H1 (cell line): ENCODE measurements around the gene ZNF750. TPM values are rescaled to one million over a fixed set of nuclear protein-coding genes. Genes with fewer than 3 reads are reported as not detected.

ENCODE experiments used
- CTCF ChIA-PET: fragments of 300-600 bp; sonication (Branson Sonifier 250); formaldehyde crosslinking; loops from one replicate; lab custom pipeline; 2021; ENCODE audit not compliant: partially characterized antibody; lab: Charles Lee
- POLR2A ChIA-PET: fragments of 300-600 bp; sonication (Branson Sonifier 250); formaldehyde crosslinking; loops from one replicate; lab custom pipeline; 2021; ENCODE audit warnings: inconsistent platforms; ENCODE audit not compliant: partially characterized antibody; lab: Charles Lee
- DNase-seq, 2 experiments: peaks; one replicate each; pipeline versions ENCODE4 v3.0.0 to v3.0.0-alpha.2; 2010 to 2022; ENCODE audit warnings: low spot score in 2 of 2, low read depth in 1 of 2, mixed read lengths in 1 of 2
- FAIRE-seq: peaks from 2 replicates; lab custom pipeline; 2011; peaks lifted over from hg19 to GRCh38; lab: Jason Lieb, UNC
- H2AFZ ChIP-seq: 2 replicates; pipeline ENCODE4 v1.8.1; 2012; ENCODE audit warnings: low read length, inconsistent platforms
- H2AK5ac ChIP-seq: 2 replicates; pipeline ENCODE4 v1.6.1; 2013; ENCODE audit warnings: low read depth, low read length
- H2BK120ac ChIP-seq: replicated peaks from 2 replicates; pipeline ENCODE3; 2013; ENCODE audit warnings: low read depth, low read length, inconsistent platforms
- H2BK12ac ChIP-seq: 2 replicates; pipeline ENCODE4 v1.6.1; 2013; ENCODE audit warnings: low read depth, low read length
- H2BK15ac ChIP-seq: 2 replicates; pipeline ENCODE4 v1.6.1; 2013; ENCODE audit warnings: low read length
- H2BK20ac ChIP-seq: 2 replicates; pipeline ENCODE4 v1.6.1; 2013; ENCODE audit warnings: low read length
- H2BK5ac ChIP-seq: 2 replicates; pipeline ENCODE4 v1.6.1; 2013; ENCODE audit warnings: low read depth, low read length
- H3K14ac ChIP-seq: 2 replicates; pipeline ENCODE4 v1.6.1; 2013; ENCODE audit warnings: inconsistent platforms; ENCODE audit not compliant: insufficient read length
- H3K18ac ChIP-seq: 2 replicates; pipeline ENCODE4 v1.6.1; 2013; ENCODE audit warnings: low read length; ENCODE audit errors: extremely low read depth
- H3K23ac ChIP-seq: 2 replicates; pipeline ENCODE4 v1.6.1; 2013; ENCODE audit warnings: inconsistent platforms; ENCODE audit not compliant: insufficient read length
- H3K23me2 ChIP-seq: 2 replicates; pipeline ENCODE4 v1.6.1; 2013; ENCODE audit warnings: low read depth, low read length
- H3K27ac ChIP-seq: 2 replicates; pipeline ENCODE4 v1.6.1; 2011; ENCODE audit warnings: low read depth, low read length, inconsistent platforms
- H3K27me3 ChIP-seq, 4 experiments: replicated peaks in 1 of 4; 1 replicate in 1 of 4; 2 replicates in 3 of 4; pipeline versions ENCODE4 v1.6.1 to v1.8.1; 2011 to 2013; ENCODE audit warnings: low read length in 3 of 4, mild to moderate bottlenecking in 3 of 4, inconsistent platforms in 2 of 4, mixed read lengths in 2 of 4, moderate library complexity in 1 of 4; ENCODE audit not compliant: control insufficient read depth in 3 of 4, insufficient read depth in 3 of 4; ENCODE audit errors: extremely low read depth in 1 of 4
- H3K36me3 ChIP-seq, 4 experiments: 2 replicates each; pipeline versions ENCODE4 v1.6.1 to v1.8.1; 2011 to 2013; ENCODE audit warnings: mild to moderate bottlenecking in 4 of 4, low read length in 3 of 4, moderate library complexity in 2 of 4, control low read depth in 1 of 4, inconsistent platforms in 1 of 4; ENCODE audit not compliant: insufficient read depth in 4 of 4, control insufficient read depth in 2 of 4
- H3K4ac ChIP-seq: replicated peaks from 2 replicates; pipeline ENCODE3; 2013; ENCODE audit warnings: low read length, low read depth, mixed read lengths, inconsistent platforms; ENCODE audit not compliant: insufficient read length
- H3K4me1 ChIP-seq, 4 experiments: replicated peaks in 1 of 4; 1 replicate in 1 of 4; 2 replicates in 3 of 4; pipeline versions ENCODE4 v1.6.1 to v1.8.1; 2011 to 2013; ENCODE audit warnings: low read length in 3 of 4, inconsistent platforms in 2 of 4, mixed read lengths in 1 of 4; ENCODE audit not compliant: insufficient read depth in 4 of 4, control insufficient read depth in 3 of 4
- H3K4me2 ChIP-seq, 2 experiments: 2 replicates each; pipeline versions ENCODE4 v1.6.1 to v1.8.1; 2011 to 2013; ENCODE audit warnings: low read depth in 2 of 2, low read length in 2 of 2, control low read depth in 1 of 2, inconsistent platforms in 1 of 2, mild to moderate bottlenecking in 1 of 2; ENCODE audit not compliant: insufficient read depth in 1 of 2
- H3K4me3 ChIP-seq, 4 experiments: fragments of 200-600, 300-600 bp in 1 of 4; sonication (generic), shearing (Covaris generic), sonication (Bioruptor Twin) in 1 of 4; 2 replicates each; pipeline versions ENCODE4 v1.5.1 to v1.8.1; 2011 to 2016; ENCODE audit warnings: low read length in 4 of 4, low read depth in 3 of 4, control low read depth in 2 of 4, inconsistent platforms in 2 of 4, mild to moderate bottlenecking in 2 of 4, mixed read lengths in 1 of 4, moderate library complexity in 1 of 4; ENCODE audit not compliant: insufficient read depth in 2 of 4; ENCODE audit errors: extremely low read depth in 1 of 4
- H3K56ac ChIP-seq: replicated peaks from 2 replicates; pipeline ENCODE3; 2013; ENCODE audit warnings: low read depth, mild to moderate bottlenecking, mixed read lengths, low read length, inconsistent platforms; ENCODE audit not compliant: insufficient read length
- H3K79me1 ChIP-seq: 2 replicates; pipeline ENCODE4 v1.6.1; 2013; ENCODE audit warnings: low read depth, low read length, control low read depth
- H3K79me2 ChIP-seq, 2 experiments: 2 replicates each; pipeline versions ENCODE4 v1.6.1 to v1.8.1; 2012 to 2013; ENCODE audit warnings: low read length in 2 of 2, mild to moderate bottlenecking in 2 of 2, inconsistent platforms in 1 of 2; ENCODE audit not compliant: insufficient read depth in 2 of 2, control insufficient read depth in 1 of 2
- H3K9ac ChIP-seq, 4 experiments: replicated peaks in 1 of 4; 1 replicate in 1 of 4; 2 replicates in 3 of 4; pipeline versions ENCODE4 v1.6.1 to v1.8.1; 2011 to 2013; ENCODE audit warnings: low read depth in 3 of 4, low read length in 3 of 4, control low read depth in 2 of 4, mild to moderate bottlenecking in 2 of 4, moderate library complexity in 2 of 4, inconsistent platforms in 1 of 4; ENCODE audit errors: extremely low read depth in 1 of 4
- H3K9me3 ChIP-seq, 2 experiments: 2 replicates each; pipeline versions ENCODE4 v1.6.1 to v1.8.1; 2012 to 2013; ENCODE audit warnings: mild to moderate bottlenecking in 2 of 2, moderate library complexity in 2 of 2, control low read depth in 1 of 2, inconsistent platforms in 1 of 2, low read depth in 1 of 2, low read length in 1 of 2, mixed read lengths in 1 of 2; ENCODE audit not compliant: insufficient read depth in 2 of 2
- H4K20me1 ChIP-seq, 2 experiments: replicated peaks in 1 of 2; 2 replicates each; pipeline versions ENCODE3 to v1.8.1; 2011 to 2013; ENCODE audit warnings: inconsistent platforms in 2 of 2, low read length in 2 of 2, mild to moderate bottlenecking in 1 of 2; ENCODE audit not compliant: insufficient read depth in 2 of 2, control insufficient read depth in 1 of 2
- H4K5ac ChIP-seq: 2 replicates; pipeline ENCODE4 v1.6.1; 2013; ENCODE audit warnings: low read length, low read depth, mixed read lengths, inconsistent platforms; ENCODE audit not compliant: insufficient read length
- H4K8ac ChIP-seq: 2 replicates; pipeline ENCODE4 v1.8.0; 2013; ENCODE audit warnings: mild to moderate bottlenecking, moderate library complexity, low read length, inconsistent platforms; ENCODE audit not compliant: insufficient read depth; ENCODE audit errors: extremely low read depth
- H4K91ac ChIP-seq: replicated peaks from 2 replicates; pipeline ENCODE3; 2013; ENCODE audit warnings: low read length, mixed read lengths, inconsistent platforms; ENCODE audit not compliant: insufficient read length
- EP300 ChIP-seq, 2 experiments: IDR thresholded peaks; 1 replicate in 1 of 2; 2 replicates in 1 of 2; pipeline ENCODE4 v1.6.1; 2011 to 2012; ENCODE audit warnings: low read depth in 2 of 2, low read length in 2 of 2, mild to moderate bottlenecking in 2 of 2, borderline replicate concordance in 1 of 2, inconsistent platforms in 1 of 2, moderate library complexity in 1 of 2
- JUN ChIP-seq: IDR thresholded peaks from 2 replicates; pipeline ENCODE4 v1.6.1; 2011; ENCODE audit warnings: low read depth, mild to moderate bottlenecking, improper control_type of control experiment, low read length
- KDM4A ChIP-seq: IDR thresholded peaks from one replicate; pipeline ENCODE4 v1.7.1; 2012; ENCODE audit warnings: low read depth, mild to moderate bottlenecking, moderate library complexity, low read length, inconsistent platforms; ENCODE audit not compliant: severe bottlenecking
- MAFK ChIP-seq: IDR thresholded peaks from 2 replicates; pipeline ENCODE4 v1.6.1; 2012; ENCODE audit warnings: low read depth, mild to moderate bottlenecking, improper control_type of control experiment, low read length
- MAX ChIP-seq: IDR thresholded peaks from 2 replicates; pipeline ENCODE4 v1.6.1; 2012; ENCODE audit warnings: inconsistent platforms
- NANOG ChIP-seq: IDR thresholded peaks from 2 replicates; pipeline ENCODE4 v1.6.1; 2011; ENCODE audit warnings: low read length, low read depth, mild to moderate bottlenecking, inconsistent platforms; ENCODE audit not compliant: insufficient read depth, poor library complexity, severe bottlenecking
- SIN3A ChIP-seq, 2 experiments: IDR thresholded peaks in 1 of 2; conservative IDR thresholded peaks in 1 of 2; 2 replicates each; pipeline ENCODE4 v1.6.1; 2011 to 2012; ENCODE audit warnings: low read length in 2 of 2, improper control_type of control experiment in 1 of 2, low read depth in 1 of 2, mild to moderate bottlenecking in 1 of 2
- TCF12 ChIP-seq: IDR thresholded peaks from 2 replicates; pipeline ENCODE4 v1.6.1; 2011; ENCODE audit warnings: low read depth, mild to moderate bottlenecking, low read length
- WGBS, 2 experiments: shearing (Covaris generic) in 1 of 2; methylation state at CpG; one replicate each; pipeline versions ENCODE4 v1.1.6 to v1.1.7; 2013 to 2015; ENCODE audit warnings: low lambda C conversion rate in 2 of 2, mixed read lengths in 2 of 2, inconsistent platforms in 1 of 2, low coverage in 1 of 2, missing lambda C conversion rate in 1 of 2; ENCODE audit not compliant: insufficient replicate concordance in 2 of 2, insufficient coverage in 1 of 2, insufficient read length in 1 of 2; ENCODE audit errors: extremely low coverage in 1 of 2, missing lambda C conversion rate in 1 of 2; 5-methylcytosine and 5-hydroxymethylcytosine counted together
- polyA plus RNA-seq, 7 experiments: library from polyadenylated mRNA; depleted of rRNA in 3 of 7; stranded (reverse) in 5 of 7; unstranded in 2 of 7; fragments of >200 nt in 5 of 7; fragments of 200-250 nt in 2 of 7; gene quantifications; 1 replicate in 5 of 7; 2 replicates in 1 of 7; 4 replicates in 1 of 7; pipeline versions ENCODE4 v1.2.1 to v1.2.3, GENCODE V29; 2011 to 2013; ENCODE audit warnings: missing spikeins in 2 of 7, mixed read lengths in 2 of 7
- total RNA-seq: library from RNA; stranded (reverse); fragmentation: NEBNext Ultra II Directional; extraction: Animal tissue kit (Norgen Biotek cat#: 25700); gene quantifications from 2 replicates; pipeline ENCODE4 v1.2.1, GENCODE V29; 2021

ZNF750 gene
- total and polyA plus RNA-seq, 2 of the 8 experiments (the other 6 are each of a cell fraction or from before 2014, with no cell fraction given), result not detected

- Histone ChIP-seq H2BK15ac (no peak overlapping the region), H3K27ac (no peak overlapping the region), H3K4me1 (peaks cover 4 to 18% (median 11%) of the 10 kb centered on the region in 4 experiments; a peak in 5 of 7 replicates), H3K18ac (no peak overlapping the region), H2AK5ac (no peak overlapping the region), H3K79me2 (no peaks in the 10 kb centered on the region), H3K4me3 (no peak overlapping the region), H3K79me1 (peaks cover 3% of the 10 kb centered on the region; the same call in 1 of the 2 replicates), H3K4ac (no peak overlapping the region), H2BK20ac (no peak overlapping the region), H3K14ac (no peak overlapping the region), H3K9ac (no peak overlapping the region), H2BK12ac (no peak overlapping the region), H3K9me3 (no peaks in the 10 kb centered on the region), H2BK120ac (no peak overlapping the region), H3K56ac (no peak overlapping the region), H4K91ac (no peak overlapping the region), H3K36me3 (peaks cover 0 to 4% (median 0%) of the 10 kb centered on the region in 4 experiments; a peak in 2 of 8 replicates), H4K5ac (no peak overlapping the region), H4K20me1 (peaks cover 0 to 2% of the 10 kb centered on the region in 2 experiments), H3K27me3 (no peaks in the 10 kb centered on the region), H4K8ac (no peak overlapping the region), H3K4me2 (no peak overlapping the region), H3K23me2 (no peaks in the 10 kb centered on the region), H3K23ac (no peak overlapping the region), H2AFZ (no peak overlapping the region), H2BK5ac (no peak overlapping the region)
- WGBS, 2 experiments, result 90% methylated on average over 13 of the region's 13 CpGs; no CpG with 5 or more reads in 1 of the 2 experiments
- TF ChIP-seq JUN (no peak), TCF12 (no peak), EP300 (IDR thresholded peaks at IDR 0.05; ENCODE audit: borderline replicate concordance in 1 of 2, low read depth in 2 of 2, low read length in 2 of 2) (no peak), KDM4A (no peak), MAFK (no peak), SIN3A (conservative IDR thresholded peaks at IDR 0.05 in 1 of 2, IDR thresholded peaks at IDR 0.05 in 1 of 2; ENCODE audit: low read depth in 1 of 2, low read length in 2 of 2) (no peak), MAX (no peak), NANOG (no peak)
- FAIRE-seq (no peak), DNase-seq (no peak)
- CTCF ChIA-PET, result interaction anchor here (0.9 to 5.3 kb wide), 10 partner anchors 8 to 60 kb away, joined by 3 to 20 read pairs (median 7); no protein-coding TSS in a partner anchor
- POLR2A ChIA-PET, result interaction anchor here (1.0 to 1.4 kb wide), 2 partner anchors 15 to 16 kb away, joined by 3 read pairs; no protein-coding TSS in a partner anchor
These were observed 2.1 kb downstream of the ZNF750 start for GRCh38 chr17:82837586-82838320.
